PFSK-1 (cell line): ENCODE data around the gene XAF1.

Source experiments
- FOXP2 ChIP-seq: optimal IDR thresholded peaks from 2 replicates; pipeline ENCODE3; 2011; ENCODE audit warnings: borderline replicate concordance, control low read depth, inconsistent platforms; ENCODE audit not compliant: insufficient read depth; ENCODE audit errors: extremely low read length, extremely low read depth
- POLR2AphosphoS5 ChIP-seq: IDR thresholded peaks from 2 replicates; pipeline ENCODE4 v1.6.1; 2012; ENCODE audit warnings: low read depth, mild to moderate bottlenecking, control low read depth, low read length, moderate library complexity
- SIN3A ChIP-seq: IDR thresholded peaks from 2 replicates; pipeline ENCODE4 v1.6.1; 2012; ENCODE audit warnings: mild to moderate bottlenecking, low read length, moderate library complexity, borderline replicate concordance; ENCODE audit not compliant: insufficient read depth
- TAF1 ChIP-seq: IDR thresholded peaks from 2 replicates; pipeline ENCODE4 v1.6.1; 2012; ENCODE audit warnings: low read length, control low read depth, borderline replicate concordance; ENCODE audit not compliant: insufficient read depth
- TF ChIP-seq, protein P1 (sequence below), 2 experiments: IDR thresholded peaks; 2 replicates each; pipeline versions ENCODE4 v1.6.1 to v1.8.0; 2011 to 2012; ENCODE audit warnings: low read depth in 2 of 2, low read length in 2 of 2, control low read depth in 1 of 2, inconsistent platforms in 1 of 2, mild to moderate bottlenecking in 1 of 2, moderate library complexity in 1 of 2; ENCODE audit not compliant: insufficient read depth in 1 of 2

DNA sequence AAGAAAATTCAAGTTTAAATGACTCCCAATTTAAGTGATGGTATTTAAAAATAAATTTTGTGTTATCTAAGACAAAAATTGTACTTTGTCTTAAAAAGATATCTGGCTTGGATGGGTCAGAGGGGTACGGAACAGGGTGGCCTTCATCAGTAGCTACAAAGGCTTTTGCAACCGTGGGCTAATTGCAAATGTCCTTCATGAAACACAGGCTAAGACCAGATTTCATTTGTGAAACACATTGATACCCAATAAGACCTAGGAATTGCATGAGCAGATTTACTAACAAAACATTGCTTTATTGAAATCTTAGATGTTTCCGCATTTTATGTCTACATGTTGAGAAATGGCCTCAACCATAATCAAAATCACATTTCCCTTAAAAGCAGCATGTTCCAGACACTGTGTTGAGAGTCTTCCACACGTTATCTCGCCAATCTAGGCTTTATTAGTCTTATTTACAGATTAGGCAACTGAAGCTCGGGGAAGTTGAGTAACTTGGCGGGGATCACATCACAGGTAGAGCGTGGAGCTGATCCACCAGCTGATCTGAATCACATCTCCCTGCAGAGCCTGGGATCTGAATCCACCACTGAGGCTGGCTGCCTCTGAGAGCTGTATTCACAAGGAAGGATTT lies 42.0 kb downstream of the XAF1 start:
- TF ChIP-seq SIN3A (no peak), POLR2AphosphoS5 (no peak), TAF1 (no peak), FOXP2 (no peak)
- TF ChIP-seq, protein P1, sequence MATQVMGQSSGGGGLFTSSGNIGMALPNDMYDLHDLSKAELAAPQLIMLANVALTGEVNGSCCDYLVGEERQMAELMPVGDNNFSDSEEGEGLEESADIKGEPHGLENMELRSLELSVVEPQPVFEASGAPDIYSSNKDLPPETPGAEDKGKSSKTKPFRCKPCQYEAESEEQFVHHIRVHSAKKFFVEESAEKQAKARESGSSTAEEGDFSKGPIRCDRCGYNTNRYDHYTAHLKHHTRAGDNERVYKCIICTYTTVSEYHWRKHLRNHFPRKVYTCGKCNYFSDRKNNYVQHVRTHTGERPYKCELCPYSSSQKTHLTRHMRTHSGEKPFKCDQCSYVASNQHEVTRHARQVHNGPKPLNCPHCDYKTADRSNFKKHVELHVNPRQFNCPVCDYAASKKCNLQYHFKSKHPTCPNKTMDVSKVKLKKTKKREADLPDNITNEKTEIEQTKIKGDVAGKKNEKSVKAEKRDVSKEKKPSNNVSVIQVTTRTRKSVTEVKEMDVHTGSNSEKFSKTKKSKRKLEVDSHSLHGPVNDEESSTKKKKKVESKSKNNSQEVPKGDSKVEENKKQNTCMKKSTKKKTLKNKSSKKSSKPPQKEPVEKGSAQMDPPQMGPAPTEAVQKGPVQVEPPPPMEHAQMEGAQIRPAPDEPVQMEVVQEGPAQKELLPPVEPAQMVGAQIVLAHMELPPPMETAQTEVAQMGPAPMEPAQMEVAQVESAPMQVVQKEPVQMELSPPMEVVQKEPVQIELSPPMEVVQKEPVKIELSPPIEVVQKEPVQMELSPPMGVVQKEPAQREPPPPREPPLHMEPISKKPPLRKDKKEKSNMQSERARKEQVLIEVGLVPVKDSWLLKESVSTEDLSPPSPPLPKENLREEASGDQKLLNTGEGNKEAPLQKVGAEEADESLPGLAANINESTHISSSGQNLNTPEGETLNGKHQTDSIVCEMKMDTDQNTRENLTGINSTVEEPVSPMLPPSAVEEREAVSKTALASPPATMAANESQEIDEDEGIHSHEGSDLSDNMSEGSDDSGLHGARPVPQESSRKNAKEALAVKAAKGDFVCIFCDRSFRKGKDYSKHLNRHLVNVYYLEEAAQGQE (IDR thresholded peaks at IDR 0.05; ENCODE audit: insufficient read depth in 1 of 2, low read depth in 2 of 2, low read length in 2 of 2), result no peak
